Kidney (tissue), 14 donors: ENCODE data around the gene ABLIM2. TPM values are rescaled to one million over a fixed set of nuclear protein-coding genes. Genes with fewer than 3 reads are reported as not detected.

Source experiments
- DNase-seq, 5 donors: peaks; one replicate each; pipeline ENCODE4 v3.0.0-alpha.2; 2013 to 2020
- FAIRE-seq: peaks from 2 replicates; lab custom pipeline; 2012; peaks lifted over from hg19 to GRCh38; lab: Jason Lieb, UNC
- H3K27ac ChIP-seq, 2 donors: one replicate each; pipeline ENCODE4 v1.7.0; 2013; ENCODE audit warnings: low read depth in 2 of 2, low read length in 2 of 2, inconsistent platforms in 1 of 2
- H3K27me3 ChIP-seq: one replicate; pipeline ENCODE4 v1.7.1; 2013; ENCODE audit warnings: low read length, inconsistent platforms; ENCODE audit not compliant: control insufficient read depth, insufficient read depth
- H3K36me3 ChIP-seq, 3 donors: one replicate each; pipeline versions ENCODE4 v1.7.0 to v1.7.1; 2013; ENCODE audit warnings: low read length in 3 of 3, control low read depth in 1 of 3, inconsistent platforms in 1 of 3; ENCODE audit not compliant: insufficient read depth in 3 of 3, control insufficient read depth in 2 of 3
- H3K4me1 ChIP-seq, 3 donors: one replicate each; pipeline versions ENCODE4 v1.7.0 to v1.7.1; 2013; ENCODE audit warnings: low read length in 3 of 3, inconsistent platforms in 1 of 3, low read depth in 1 of 3; ENCODE audit not compliant: control insufficient read depth in 2 of 3, insufficient read depth in 2 of 3
- H3K4me3 ChIP-seq, 3 donors: one replicate each; pipeline versions ENCODE4 v1.7.0 to v1.8.1; 2013; ENCODE audit warnings: low read length in 3 of 3, control low read depth in 1 of 3, inconsistent platforms in 1 of 3
- H3K9ac ChIP-seq, 3 donors: one replicate each; pipeline versions ENCODE4 v1.7.0 to v1.7.1; 2013; ENCODE audit warnings: low read length in 3 of 3, control low read depth in 1 of 3, inconsistent platforms in 1 of 3
- H3K9me3 ChIP-seq, 3 donors: one replicate each; pipeline versions ENCODE4 v1.7.0 to v1.7.1; 2013; ENCODE audit warnings: low read length in 3 of 3, control low read depth in 1 of 3, inconsistent platforms in 1 of 3; ENCODE audit not compliant: control insufficient read depth in 2 of 3, insufficient read depth in 1 of 3
- CTCF ChIP-seq: IDR thresholded peaks from 3 replicates; pipeline ENCODE4 v1.5.1; 2012; ENCODE audit warnings: mild to moderate bottlenecking, moderate library complexity, borderline replicate concordance; ENCODE audit not compliant: insufficient read depth; ENCODE audit errors: extremely low read depth
- intact Hi-C: fragments of 100-400 bp; cut with DNase I; formaldehyde crosslinking; loops from one replicate; pipeline ENCODE4 v1.11.1; 2022
- polyA plus RNA-seq: library from polyadenylated mRNA; stranded (reverse); fragments of 350-450 nt; fragmentation: Illumina TruSeq; extraction: RNeasy Lipid Tissue Mini Kit (QIAGEN cat#74804); gene quantifications from one replicate; pipeline ENCODE4 v1.2.3, GENCODE V29; 2014; ENCODE audit warnings: low read depth, low replicate concordance; ENCODE audit not compliant: insufficient read depth
- total RNA-seq: library from RNA; stranded (reverse); fragmentation: NEBNext Ultra II Directional; extraction: Animal tissue kit (Norgen Biotek cat#: 25700); gene quantifications from one replicate; pipeline ENCODE4 v1.2.1, GENCODE V29; 2021
- donor health status: control.
- donor health status: control.
- donor health status: control.
- donor health status: control.
- donor health status: control.
- donor health status: DM: yes; HTN: yes; CAD: no.
- donor health status: Normal renal cell carcinoma (clear cell type).

Gene ABLIM2
- total and polyA plus RNA-seq, 2 donors from 2014 or later = 9.5 to 23.3 TPM

GRCh38 chr4:8163026-8163425 is 4.4 kb upstream of the ABLIM2 start:
- H3K27ac ChIP-seq = no peak overlapping the region
- H3K27me3 ChIP-seq = no peaks in the 10 kb centered on the region
- DNase-seq = peak in 1 of 5 donors; percentile 71
- no peak overlapping the region for H3K9ac ChIP-seq
- TF ChIP-seq CTCF = no peak
- peaks cover 0 to 12% (median 6%) of the 10 kb centered on the region in 3 donors for H3K4me1 ChIP-seq
- no peak overlapping the region for H3K4me3 ChIP-seq
- intact Hi-C loops = no loop called here
- no peaks in the 10 kb centered on the region for H3K9me3 ChIP-seq
- no peaks in the 10 kb centered on the region for H3K36me3 ChIP-seq
- no peak for FAIRE-seq

GRCh38 chr4:8162625-8163024 is 4.0 kb upstream of the ABLIM2 start:
- no peak for TF ChIP-seq CTCF
- Histone ChIP-seq H3K4me3 (no peak overlapping the region), H3K27ac (no peak overlapping the region), H3K9me3 (no peaks in the 10 kb centered on the region), H3K9ac (no peak overlapping the region), H3K27me3 (no peaks in the 10 kb centered on the region), H3K36me3 (no peaks in the 10 kb centered on the region), H3K4me1 (peaks cover 0 to 12% (median 6%) of the 10 kb centered on the region in 3 donors)
- FAIRE-seq (no peak), DNase-seq (peak in 1 of 5 donors; percentile 12)
- intact Hi-C loops = no loop called here

- H3K4me1 ChIP-seq = peaks cover 0 to 9% (median 6%) of the 10 kb centered on the region in 3 donors
- intact Hi-C loops = no loop called here
- no peak overlapping the region for H3K4me3 ChIP-seq
- peaks cover 4% of the 10 kb centered on the region for H3K27me3 ChIP-seq
- no peak for TF ChIP-seq CTCF
- no peaks in the 10 kb centered on the region for H3K9me3 ChIP-seq
- FAIRE-seq = no peak
- H3K27ac ChIP-seq = no peak overlapping the region
- H3K36me3 ChIP-seq = no peaks in the 10 kb centered on the region
- H3K9ac ChIP-seq = no peak overlapping the region
- no peak for DNase-seq
Observed at GRCh38 chr4:8160572-8160971, 2.0 kb upstream of the ABLIM2 start.

- Histone ChIP-seq H3K27me3 (peaks cover 4% of the 10 kb centered on the region), H3K4me3 (no peak overlapping the region), H3K9ac (no peak overlapping the region), H3K27ac (no peak overlapping the region), H3K36me3 (no peaks in the 10 kb centered on the region), H3K9me3 (no peaks in the 10 kb centered on the region), H3K4me1 (peaks cover 0 to 9% (median 6%) of the 10 kb centered on the region in 3 donors)
- no peak for FAIRE-seq
- intact Hi-C loops = no loop called here
- DNase-seq = peak in 1 of 5 donors; percentile 59
- TF ChIP-seq CTCF = no peak
Observed at GRCh38 chr4:8160233-8160560, 1.6 kb upstream of the ABLIM2 start.
